Astrocyte (in vitro differentiated cells and primary cell): ENCODE measurements around the gene LMCD1. TPM values are rescaled to one million over a fixed set of nuclear protein-coding genes. Genes with fewer than 3 reads are reported as not detected.
A peak's percentile ranks its signal among the peaks of the same experiment; 100 is the strongest.

Experiments used
- DNase-seq: peaks from one replicate; pipeline ENCODE4 v3.0.0-alpha.2; 2010; ENCODE audit warnings: low read depth
- FAIRE-seq: peaks from 2 replicates; lab custom pipeline; 2011; peaks lifted over from hg19 to GRCh38; lab: Jason Lieb, UNC
- H2AFZ ChIP-seq: 2 replicates; pipeline ENCODE4 v1.6.0; 2012; ENCODE audit warnings: low read depth, low read length, inconsistent platforms
- H3K27ac ChIP-seq: 2 replicates; pipeline ENCODE4 v1.5.1; 2011; ENCODE audit warnings: low read depth, low read length, inconsistent platforms
- H3K27me3 ChIP-seq: 2 replicates; pipeline ENCODE4 v1.6.0; 2011; ENCODE audit warnings: low read length, inconsistent platforms; ENCODE audit not compliant: insufficient read depth
- H3K36me3 ChIP-seq: 2 replicates; pipeline ENCODE4 v1.5.1; 2011; ENCODE audit warnings: low read length, inconsistent platforms; ENCODE audit not compliant: insufficient read depth
- H3K4me1 ChIP-seq: 2 replicates; pipeline ENCODE4 v1.5.1; 2011; ENCODE audit warnings: low read length, inconsistent platforms; ENCODE audit not compliant: insufficient read depth
- H3K4me2 ChIP-seq: 2 replicates; pipeline ENCODE4 v1.6.0; 2012; ENCODE audit warnings: low read length, inconsistent platforms
- H3K4me3 ChIP-seq: 2 replicates; pipeline ENCODE4 v1.5.1; 2011; ENCODE audit warnings: low read depth, mild to moderate bottlenecking, low read length, inconsistent platforms; ENCODE audit not compliant: insufficient read depth
- H3K79me2 ChIP-seq: 2 replicates; pipeline ENCODE4 v1.6.0; 2012; ENCODE audit warnings: mild to moderate bottlenecking, low read length, inconsistent platforms; ENCODE audit not compliant: insufficient read depth
- H3K9ac ChIP-seq: 2 replicates; pipeline ENCODE4 v1.6.0; 2012; ENCODE audit warnings: mild to moderate bottlenecking, low read length, inconsistent platforms
- H3K9me3 ChIP-seq: 2 replicates; pipeline ENCODE4 v1.5.1; 2012; ENCODE audit warnings: low read depth, mild to moderate bottlenecking, low read length, inconsistent platforms; ENCODE audit not compliant: insufficient read depth
- H4K20me1 ChIP-seq: 2 replicates; pipeline ENCODE4 v1.6.0; 2012; ENCODE audit warnings: low read length, inconsistent platforms; ENCODE audit not compliant: insufficient read depth
- H3K27ac Mint-ChIP-seq: one replicate; pipeline ENCODE4 v1.8.0; 2021; ENCODE audit warnings: mild to moderate bottlenecking, mixed read lengths; ENCODE audit not compliant: unreplicated experiment
- H3K27me3 Mint-ChIP-seq: one replicate; pipeline ENCODE4 v1.8.0; 2021; ENCODE audit warnings: low read depth, mixed read lengths; ENCODE audit not compliant: unreplicated experiment
- H3K36me3 Mint-ChIP-seq: one replicate; pipeline ENCODE4 v1.8.0; 2021; ENCODE audit warnings: low read depth, mixed read lengths; ENCODE audit not compliant: unreplicated experiment
- H3K4me1 Mint-ChIP-seq: one replicate; pipeline ENCODE4 v1.8.0; 2021; ENCODE audit warnings: low read depth, mixed read lengths; ENCODE audit not compliant: unreplicated experiment
- H3K4me3 Mint-ChIP-seq: one replicate; pipeline ENCODE4 v1.8.0; 2021; ENCODE audit warnings: mild to moderate bottlenecking, moderate library complexity, mixed read lengths; ENCODE audit not compliant: unreplicated experiment
- H3K9me3 Mint-ChIP-seq: one replicate; pipeline ENCODE4 v1.8.0; 2021; ENCODE audit warnings: mild to moderate bottlenecking, mixed read lengths; ENCODE audit not compliant: unreplicated experiment
- EZH2 ChIP-seq: IDR thresholded peaks from 2 replicates; pipeline ENCODE4 v1.6.1; 2012; ENCODE audit warnings: mild to moderate bottlenecking, low read length, inconsistent platforms; ENCODE audit not compliant: insufficient read depth
- total RNA-seq: library from RNA; stranded (reverse); gene quantifications from 2 replicates; pipeline ENCODE4 v1.2.1, GENCODE V29; 2021
- TF ChIP-seq, protein P1 (sequence below): IDR thresholded peaks from 2 replicates; pipeline ENCODE4 v1.5.1; 2011; ENCODE audit warnings: low read depth, mild to moderate bottlenecking, inconsistent platforms, low read length, moderate library complexity; ENCODE audit not compliant: insufficient read depth

The LMCD1 gene
- total RNA-seq, 1 donor from 2014 or later = 374 TPM

DNA sequence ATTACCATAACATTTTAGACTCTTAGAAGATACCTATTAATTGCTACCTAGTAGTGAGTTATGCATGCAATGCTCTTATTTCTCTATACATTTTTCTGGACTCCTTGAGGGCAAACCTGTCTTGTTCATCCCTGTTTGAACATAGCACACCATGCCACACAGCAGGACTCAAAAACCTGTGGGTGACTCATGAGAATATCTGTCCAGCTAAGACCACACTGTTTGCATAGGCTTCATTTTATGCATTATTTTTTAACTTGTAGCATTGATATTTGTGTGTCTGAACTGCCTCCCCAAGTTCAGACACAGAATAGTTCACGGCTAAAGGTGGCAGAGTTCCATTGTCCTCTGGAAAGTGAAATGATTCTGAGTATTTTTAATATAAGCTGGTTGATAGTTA is 1.8 kb downstream of the LMCD1 start:
- Histone ChIP-seq H3K9ac (peak overlapping the region; percentile 71), H4K20me1 (no peaks in the 10 kb centered on the region), H3K27ac (peak overlapping the region; percentile 16), H2AFZ (no peak overlapping the region), H3K79me2 (peaks cover 32% of the 10 kb centered on the region), H3K4me1 (peaks cover 72% of the 10 kb centered on the region), H3K4me3 (peak overlapping the region; percentile 47), H3K9me3 (no peaks in the 10 kb centered on the region), H3K4me2 (peak overlapping the region; percentile 82), H3K36me3 (no peaks in the 10 kb centered on the region), H3K27me3 (no peaks in the 10 kb centered on the region)
- Mint-ChIP-seq H3K4me1 (peaks cover 60% of the 10 kb centered on the region), H3K27me3 (no peaks in the 10 kb centered on the region), H3K9me3 (no peaks in the 10 kb centered on the region), H3K4me3 (peak overlapping the region; percentile 92), H3K27ac (peak overlapping the region; percentile 88), H3K36me3 (peaks cover 43% of the 10 kb centered on the region)
- DNase-seq (no peak), FAIRE-seq (no peak)
- TF ChIP-seq, protein P1, sequence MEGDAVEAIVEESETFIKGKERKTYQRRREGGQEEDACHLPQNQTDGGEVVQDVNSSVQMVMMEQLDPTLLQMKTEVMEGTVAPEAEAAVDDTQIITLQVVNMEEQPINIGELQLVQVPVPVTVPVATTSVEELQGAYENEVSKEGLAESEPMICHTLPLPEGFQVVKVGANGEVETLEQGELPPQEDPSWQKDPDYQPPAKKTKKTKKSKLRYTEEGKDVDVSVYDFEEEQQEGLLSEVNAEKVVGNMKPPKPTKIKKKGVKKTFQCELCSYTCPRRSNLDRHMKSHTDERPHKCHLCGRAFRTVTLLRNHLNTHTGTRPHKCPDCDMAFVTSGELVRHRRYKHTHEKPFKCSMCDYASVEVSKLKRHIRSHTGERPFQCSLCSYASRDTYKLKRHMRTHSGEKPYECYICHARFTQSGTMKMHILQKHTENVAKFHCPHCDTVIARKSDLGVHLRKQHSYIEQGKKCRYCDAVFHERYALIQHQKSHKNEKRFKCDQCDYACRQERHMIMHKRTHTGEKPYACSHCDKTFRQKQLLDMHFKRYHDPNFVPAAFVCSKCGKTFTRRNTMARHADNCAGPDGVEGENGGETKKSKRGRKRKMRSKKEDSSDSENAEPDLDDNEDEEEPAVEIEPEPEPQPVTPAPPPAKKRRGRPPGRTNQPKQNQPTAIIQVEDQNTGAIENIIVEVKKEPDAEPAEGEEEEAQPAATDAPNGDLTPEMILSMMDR = no peak
- TF ChIP-seq EZH2 = no peak

DNA sequence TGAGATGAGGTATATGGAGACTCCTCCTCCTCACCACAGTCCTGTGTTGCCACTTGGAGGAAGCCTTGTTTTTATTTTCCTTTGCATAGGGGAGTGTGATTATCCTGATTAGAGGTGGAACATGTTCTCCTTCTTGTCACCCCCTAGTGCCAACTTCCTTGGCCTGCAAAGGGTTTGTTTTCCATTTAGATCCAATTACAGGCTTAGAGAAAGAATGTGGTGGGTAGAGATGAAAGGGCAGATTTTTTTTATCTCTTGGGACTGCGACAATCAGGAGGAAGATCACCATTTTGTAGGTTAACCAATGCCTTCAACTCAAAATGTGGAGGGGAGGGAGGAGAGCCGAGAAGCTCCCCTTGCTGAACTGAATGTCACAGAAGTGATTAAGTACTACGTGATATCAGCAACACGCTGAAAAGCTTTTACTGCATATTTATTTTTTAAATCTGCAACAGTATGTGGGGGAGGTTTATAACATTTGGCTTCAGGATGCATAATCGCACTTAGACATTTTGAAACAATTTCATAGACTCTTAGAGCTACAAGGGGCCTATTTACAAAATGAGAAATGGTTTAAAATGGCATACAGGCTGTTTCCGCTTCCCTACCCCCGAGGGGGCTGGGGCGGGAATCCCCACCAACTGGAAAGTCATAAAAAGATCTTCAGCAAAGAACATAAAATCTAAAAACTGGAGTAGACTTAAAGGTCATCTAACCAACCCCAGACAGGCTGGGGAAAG is 2.4 kb downstream of the LMCD1 start:
- FAIRE-seq (no peak), DNase-seq (no peak)
- Histone ChIP-seq H3K79me2 (peaks cover 37% of the 10 kb centered on the region), H4K20me1 (no peaks in the 10 kb centered on the region), H3K4me2 (peak overlapping the region; percentile 82), H3K27me3 (no peaks in the 10 kb centered on the region), H3K4me3 (peak overlapping the region; percentile 47), H3K4me1 (peaks cover 71% of the 10 kb centered on the region), H3K27ac (peak overlapping the region; percentile 16), H3K9ac (peak overlapping the region; percentile 71), H3K9me3 (no peaks in the 10 kb centered on the region), H3K36me3 (no peaks in the 10 kb centered on the region), H2AFZ (no peak overlapping the region)
- peak overlapping the region; percentile 88 for H3K27ac Mint-ChIP-seq
- no peak for TF ChIP-seq EZH2
- H3K27me3 Mint-ChIP-seq = no peaks in the 10 kb centered on the region
- peaks cover 49% of the 10 kb centered on the region for H3K36me3 Mint-ChIP-seq
- H3K4me3 Mint-ChIP-seq = peak overlapping the region; percentile 92
- peaks cover 61% of the 10 kb centered on the region for H3K4me1 Mint-ChIP-seq
- H3K9me3 Mint-ChIP-seq = no peaks in the 10 kb centered on the region

DNA sequence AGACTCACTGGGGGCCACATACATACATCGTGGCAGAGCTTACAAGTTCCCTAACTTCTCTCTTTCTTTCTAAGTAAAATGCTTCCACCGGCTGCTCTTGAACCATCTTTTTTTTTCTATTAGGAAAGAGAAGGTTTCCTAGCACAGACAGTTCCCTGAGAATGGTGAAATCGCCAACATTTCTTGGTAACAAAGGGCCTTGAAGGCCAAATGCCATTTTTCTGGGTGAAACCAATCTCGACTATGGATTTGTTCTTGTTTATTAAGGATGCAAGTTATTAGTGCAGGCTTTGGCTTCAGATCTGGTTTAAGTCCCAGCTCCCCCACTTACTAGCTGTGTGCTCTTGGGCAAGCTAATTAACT is 3.0 kb downstream of the LMCD1 start:
- no peak for DNase-seq
- H3K27me3 ChIP-seq = no peaks in the 10 kb centered on the region
- Mint-ChIP-seq H3K4me1 (peaks cover 64% of the 10 kb centered on the region), H3K27ac (peak overlapping the region; percentile 88), H3K4me3 (peak overlapping the region; percentile 92), H3K9me3 (no peaks in the 10 kb centered on the region), H3K27me3 (no peaks in the 10 kb centered on the region), H3K36me3 (peaks cover 53% of the 10 kb centered on the region)
- H3K9me3 ChIP-seq = no peaks in the 10 kb centered on the region
- TF ChIP-seq, protein P1 = no peak
- TF ChIP-seq EZH2 = no peak
- no peak overlapping the region for H2AFZ ChIP-seq
- peaks cover 40% of the 10 kb centered on the region for H3K79me2 ChIP-seq
- no peak overlapping the region for H3K4me3 ChIP-seq
- no peaks in the 10 kb centered on the region for H3K36me3 ChIP-seq
- H4K20me1 ChIP-seq = no peaks in the 10 kb centered on the region
- no peak for FAIRE-seq
- H3K4me1 ChIP-seq = peaks cover 72% of the 10 kb centered on the region
- no peak overlapping the region for H3K27ac ChIP-seq
- peak overlapping the region; percentile 82 for H3K4me2 ChIP-seq
- no peak overlapping the region for H3K9ac ChIP-seq
